Activated naive CD4-positive, alpha-beta T cell treated with anti-CD3 and anti-CD28 coated beads for 36 hours (primary cell): ENCODE data around the gene SPEM2. TPM values are rescaled to one million over a fixed set of nuclear protein-coding genes. Genes with fewer than 3 reads are reported as not detected.
A peak's percentile ranks its signal among the peaks of the same experiment; 100 is the strongest.

ENCODE experiments used
- CTCF ChIA-PET: fragments of 350-600 bp; sonication (Branson Sonifier 250); formaldehyde crosslinking; loops from one replicate; lab custom pipeline; 2021; ENCODE audit warnings: antibody characterized with exemption; lab: Charles Lee
- DNase-seq: peaks from one replicate; pipeline ENCODE4 v3.0.0-alpha.2; 2020
- H3K27ac Mint-ChIP-seq: one replicate; pipeline ENCODE4 v1.8.0; 2021; ENCODE audit warnings: mild to moderate bottlenecking, mixed read lengths
- H3K27me3 Mint-ChIP-seq: one replicate; pipeline ENCODE4 v1.8.0; 2021; ENCODE audit warnings: low read depth, mixed read lengths
- H3K36me3 Mint-ChIP-seq: one replicate; pipeline ENCODE4 v1.8.0; 2021; ENCODE audit warnings: low read depth, mixed read lengths
- H3K4me1 Mint-ChIP-seq: one replicate; pipeline ENCODE4 v1.8.0; 2021; ENCODE audit warnings: low read depth, mixed read lengths
- H3K4me3 Mint-ChIP-seq: one replicate; pipeline ENCODE4 v1.8.0; 2021; ENCODE audit warnings: mild to moderate bottlenecking, moderate library complexity, mixed read lengths
- H3K9me3 Mint-ChIP-seq: one replicate; pipeline ENCODE4 v1.8.0; 2021; ENCODE audit warnings: mixed read lengths
- intact Hi-C: fragments of 100-400 bp; cut with micrococcal nuclease; formaldehyde crosslinking; loops from one replicate; pipeline ENCODE4 v1.15.1; 2023
- total RNA-seq, 2 experiments: library from RNA; stranded (reverse); gene quantifications; one replicate each; pipeline ENCODE4 v1.2.3, GENCODE V29; 2021

The SPEM2 gene
- total RNA-seq, 2 experiments from 2014 or later, result not detected

DNA sequence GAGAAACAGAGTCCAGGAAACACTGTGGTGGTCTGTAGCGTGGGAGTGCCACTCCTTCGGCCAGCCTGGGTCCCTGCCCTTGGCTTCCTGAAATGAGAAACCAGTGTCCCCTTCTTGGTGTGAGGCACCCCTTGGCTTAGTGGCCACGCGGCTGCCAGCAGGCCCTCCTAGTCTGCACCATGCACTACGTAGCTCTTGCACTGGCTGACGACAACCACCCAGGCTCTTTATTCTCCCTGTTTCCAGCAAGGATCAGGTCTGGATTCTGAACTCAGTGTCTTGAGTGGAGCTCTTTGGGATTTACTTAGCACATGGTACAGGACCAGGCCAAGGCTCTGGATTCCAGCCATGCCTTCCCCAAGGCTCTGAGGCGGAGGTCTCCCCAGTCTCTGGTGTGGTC, 2.1 kb downstream of the SPEM2 start:
- no peak for DNase-seq
- Mint-ChIP-seq H3K9me3 (no peaks in the 10 kb centered on the region), H3K4me1 (no peaks in the 10 kb centered on the region), H3K27ac (no peak overlapping the region), H3K27me3 (no peaks in the 10 kb centered on the region), H3K4me3 (no peak overlapping the region), H3K36me3 (no peaks in the 10 kb centered on the region)
- intact Hi-C loops, result no loop called here
- CTCF ChIA-PET, result interaction anchor here (0.7 kb wide), 1 partner anchor 37 kb away, joined by 3 read pairs; no protein-coding TSS in a partner anchor

DNA sequence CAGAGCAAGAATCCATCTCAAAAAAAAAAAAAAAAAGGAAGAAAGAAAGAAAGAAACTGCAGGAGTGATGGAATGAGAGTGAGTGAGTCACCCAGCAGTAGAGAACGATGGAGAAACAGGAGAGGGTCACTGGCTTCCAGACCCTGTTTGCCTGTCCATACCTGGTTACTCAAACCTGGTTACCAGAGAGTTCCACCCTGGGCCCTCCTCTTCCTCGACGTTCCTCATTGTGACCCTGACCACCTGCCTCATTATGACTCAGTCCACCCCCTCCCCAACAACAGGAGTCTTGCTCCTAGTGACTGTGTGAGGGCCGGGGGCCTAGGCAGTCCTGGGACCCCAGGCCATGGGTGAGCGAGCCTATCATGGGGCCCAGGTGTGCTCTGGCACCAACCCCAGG, 3.1 kb downstream of the SPEM2 start, which contains the start of gene SPEM3:
SPEM3 (plus strand) TSS at position 301 of the 400 bp plus-strand sequence; CDS start at position 347, 46 bp downstream.
- no peaks in the 10 kb centered on the region for H3K27me3 Mint-ChIP-seq
- H3K36me3 Mint-ChIP-seq, result no peaks in the 10 kb centered on the region
- H3K27ac Mint-ChIP-seq, result no peak within 1 kb of the TSS
- no peaks in the 10 kb centered on the region for H3K4me1 Mint-ChIP-seq
- no peaks in the 10 kb centered on the region for H3K9me3 Mint-ChIP-seq
- DNase-seq, result no peak
- intact Hi-C loops, result no loop called here
- no peak within 1 kb of the TSS for H3K4me3 Mint-ChIP-seq
- CTCF ChIA-PET, result no interaction called here

- H3K36me3 Mint-ChIP-seq, result no peaks in the 10 kb centered on the region
- no peaks in the 10 kb centered on the region for H3K27me3 Mint-ChIP-seq
- no peaks in the 10 kb centered on the region for H3K9me3 Mint-ChIP-seq
- intact Hi-C loops, result no loop called here
- no peaks in the 10 kb centered on the region for H3K4me1 Mint-ChIP-seq
- no peak overlapping the region for H3K27ac Mint-ChIP-seq
- CTCF ChIA-PET, result no interaction called here
- DNase-seq, result no peak
- no peak overlapping the region for H3K4me3 Mint-ChIP-seq
Measured at GRCh38 chr17:7429722-7430121, 4.3 kb downstream of the SPEM2 start.

DNA sequence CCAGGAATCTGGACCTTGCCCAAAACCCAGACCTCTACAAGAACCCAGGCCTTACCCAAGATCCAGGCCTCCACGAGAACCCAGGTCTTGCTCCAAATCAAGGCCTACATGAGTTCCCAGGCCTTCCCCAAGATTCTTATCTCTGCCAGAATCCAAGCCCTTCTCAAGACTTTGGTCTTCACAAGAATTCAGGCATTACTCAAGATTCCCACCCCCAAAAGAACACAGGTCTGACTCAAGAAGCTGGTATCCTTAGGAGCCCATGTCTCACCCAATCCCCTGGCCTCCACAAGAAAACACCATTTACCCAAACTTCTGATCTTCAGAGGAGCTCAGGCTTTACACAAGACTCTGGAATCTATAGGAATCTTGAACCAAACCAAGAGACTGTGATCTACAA, 5.8 kb downstream of the SPEM2 start:
- Mint-ChIP-seq H3K4me3 (no peak overlapping the region), H3K9me3 (no peaks in the 10 kb centered on the region), H3K27me3 (no peaks in the 10 kb centered on the region), H3K36me3 (no peaks in the 10 kb centered on the region), H3K4me1 (peaks cover 7% of the 10 kb centered on the region), H3K27ac (no peak overlapping the region)
- intact Hi-C loops, result no loop called here
- DNase-seq, result no peak
- CTCF ChIA-PET, result no interaction called here

GRCh38 chr17:7432296-7432695, 6.9 kb downstream of the SPEM2 start:
- DNase-seq, result no peak
- no peaks in the 10 kb centered on the region for H3K27me3 Mint-ChIP-seq
- no peak overlapping the region for H3K4me3 Mint-ChIP-seq
- peaks cover 14% of the 10 kb centered on the region for H3K4me1 Mint-ChIP-seq
- no peaks in the 10 kb centered on the region for H3K36me3 Mint-ChIP-seq
- no peak overlapping the region for H3K27ac Mint-ChIP-seq
- CTCF ChIA-PET, result no interaction called here
- intact Hi-C loops, result no loop called here
- H3K9me3 Mint-ChIP-seq, result no peaks in the 10 kb centered on the region

DNA sequence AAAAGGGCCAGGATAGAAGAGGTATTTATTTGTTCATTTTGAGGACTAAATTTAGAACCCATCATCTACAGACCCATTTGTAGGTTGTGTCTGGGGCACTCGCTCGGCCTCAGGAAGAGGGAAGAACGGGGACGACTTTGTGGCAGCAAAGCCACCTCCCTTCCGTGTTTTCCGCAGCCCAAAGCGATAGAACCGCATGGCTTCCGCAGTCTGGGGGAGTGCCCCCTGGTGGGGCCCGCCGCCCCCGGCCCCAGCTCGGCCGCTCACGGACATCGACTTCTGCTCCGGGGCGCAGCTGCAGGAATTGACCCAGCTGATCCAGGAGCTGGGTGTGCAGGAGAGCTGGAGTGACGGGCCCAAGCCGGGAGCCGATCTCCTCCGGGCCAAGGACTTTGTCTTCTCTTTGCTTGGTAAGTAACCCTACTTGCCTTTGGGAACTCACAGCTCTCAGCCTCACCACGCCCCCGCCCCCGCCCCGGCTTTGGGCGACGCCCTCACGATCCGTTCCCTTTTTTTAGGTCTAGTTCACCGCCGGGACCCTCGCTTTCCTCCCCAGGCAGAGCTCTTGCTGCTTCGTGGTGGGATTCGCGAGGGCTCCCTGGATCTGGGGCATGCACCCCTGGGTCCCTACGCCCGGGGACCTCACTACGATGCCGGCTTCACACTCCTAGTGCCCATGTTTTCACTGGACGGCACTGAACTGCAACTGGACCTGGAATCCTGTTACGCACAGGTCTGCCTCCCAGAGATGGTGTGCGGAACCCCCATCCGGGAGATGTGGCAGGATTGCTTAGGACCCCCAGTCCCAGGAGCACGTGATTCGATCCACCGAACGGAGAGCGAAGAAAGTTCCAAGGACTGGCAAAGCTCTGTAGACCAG, 10.5 kb downstream of the SPEM2 start:
- H3K36me3 Mint-ChIP-seq, result no peaks in the 10 kb centered on the region
- peaks cover 19% of the 10 kb centered on the region for H3K27me3 Mint-ChIP-seq
- H3K4me3 Mint-ChIP-seq, result peak overlapping the region; percentile 92
- CTCF ChIA-PET, result interaction anchor here (0.7 to 5.3 kb wide), 20 partner anchors 9 to 251 kb away, joined by 3 to 34 read pairs (median 6); partner anchors contain the start of genes ACAP1, CHRNB1, POLR2A and SENP3
- DNase-seq, result peak; percentile 66
- H3K4me1 Mint-ChIP-seq, result peaks cover 43% of the 10 kb centered on the region
- H3K9me3 Mint-ChIP-seq, result no peaks in the 10 kb centered on the region
- intact Hi-C loops, result loop anchor here (1.0 to 5.0 kb wide), 13 partner anchors 19 to 406 kb away; partner anchors contain the start of genes EIF5A, ELP5, FXR2 and POLR2A
- peak overlapping the region; percentile 91 for H3K27ac Mint-ChIP-seq

DNA sequence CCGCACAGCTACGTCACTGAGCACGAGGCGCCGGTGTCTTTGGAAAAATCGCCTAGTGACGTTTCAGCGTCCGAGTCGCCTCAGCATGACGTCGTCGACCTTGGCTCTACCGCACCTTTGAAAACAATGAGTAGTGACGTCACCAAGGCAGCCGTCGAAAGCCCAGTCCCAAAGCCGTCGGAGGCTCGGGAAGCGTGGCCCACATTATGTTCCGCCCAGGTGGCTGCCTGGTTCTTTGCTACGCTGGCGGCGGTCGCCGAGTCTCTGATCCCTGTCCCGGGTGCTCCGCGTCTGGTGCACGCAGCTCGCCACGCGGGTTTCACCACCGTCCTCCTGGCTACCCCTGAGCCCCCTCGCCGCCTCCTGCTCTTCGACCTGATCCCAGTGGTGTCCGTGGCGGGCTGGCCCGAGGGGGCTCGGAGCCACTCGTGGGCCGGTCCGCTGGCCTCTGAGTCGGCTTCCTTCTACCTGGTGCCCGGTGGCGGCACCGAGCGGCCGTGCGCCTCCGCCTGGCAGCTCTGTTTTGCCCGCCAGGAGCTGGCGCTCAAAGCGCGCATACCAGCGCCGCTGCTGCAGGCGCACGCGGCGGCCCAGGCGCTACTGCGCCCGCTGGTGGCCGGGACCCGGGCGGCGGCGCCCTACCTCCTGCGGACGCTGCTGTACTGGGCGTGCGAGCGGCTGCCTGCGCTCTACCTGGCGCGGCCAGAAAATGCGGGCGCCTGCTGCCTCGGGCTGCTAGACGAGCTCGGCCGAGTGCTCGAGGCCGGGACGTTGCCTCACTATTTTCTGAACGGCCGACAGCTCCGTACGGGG, 11.3 kb downstream of the SPEM2 start:
- H3K4me3 Mint-ChIP-seq, result peak overlapping the region; percentile 92
- intact Hi-C loops, result loop anchor here (1.0 to 5.0 kb wide), 4 partner anchors 9 to 406 kb away; partner anchors contain the start of genes CHRNB1, FXR2 and SENP3
- no peaks in the 10 kb centered on the region for H3K36me3 Mint-ChIP-seq
- H3K4me1 Mint-ChIP-seq, result peaks cover 43% of the 10 kb centered on the region
- peaks cover 23% of the 10 kb centered on the region for H3K27me3 Mint-ChIP-seq
- CTCF ChIA-PET, result interaction anchor here (0.6 to 5.3 kb wide), 33 partner anchors 8 to 250 kb away, joined by 3 to 34 read pairs (median 4); partner anchors contain the start of genes ACAP1, CHRNB1, POLR2A and SENP3
- no peaks in the 10 kb centered on the region for H3K9me3 Mint-ChIP-seq
- peak; percentile 85 for DNase-seq
- H3K27ac Mint-ChIP-seq, result peak overlapping the region; percentile 91

- peaks cover 43% of the 10 kb centered on the region for H3K4me1 Mint-ChIP-seq
- DNase-seq, result no peak
- no peaks in the 10 kb centered on the region for H3K36me3 Mint-ChIP-seq
- peak overlapping the region; percentile 67 for H3K4me3 Mint-ChIP-seq
- H3K27me3 Mint-ChIP-seq, result peaks cover 27% of the 10 kb centered on the region
- CTCF ChIA-PET, result interaction anchor here (0.6 to 5.3 kb wide), 28 partner anchors 8 to 250 kb away, joined by 3 to 34 read pairs (median 4); partner anchors contain the start of genes ACAP1, CHRNB1, POLR2A and SENP3
- H3K9me3 Mint-ChIP-seq, result no peaks in the 10 kb centered on the region
- no peak overlapping the region for H3K27ac Mint-ChIP-seq
- intact Hi-C loops, result loop anchor here (1.0 to 5.0 kb wide), 4 partner anchors 8 to 405 kb away; partner anchors contain the start of genes CHRNB1, FXR2 and SENP3
Measured at GRCh38 chr17:7437369-7437863, 12.0 kb downstream of the SPEM2 start.

- Mint-ChIP-seq H3K4me1 (peaks cover 43% of the 10 kb centered on the region), H3K4me3 (peak overlapping the region; percentile 67), H3K9me3 (no peaks in the 10 kb centered on the region), H3K36me3 (no peaks in the 10 kb centered on the region), H3K27ac (no peak overlapping the region), H3K27me3 (peaks cover 32% of the 10 kb centered on the region)
- intact Hi-C loops, result loop anchor here (1.0 to 5.0 kb wide), 4 partner anchors 7 to 404 kb away; partner anchors contain the start of genes CHRNB1, FXR2 and SENP3
- peak; percentile 75 for DNase-seq
- CTCF ChIA-PET, result interaction anchor here (0.9 to 5.3 kb wide), 9 partner anchors 13 to 249 kb away, joined by 3 to 34 read pairs (median 6); partner anchors contain the start of genes POLR2A, TP53 and ZBTB4
Measured at GRCh38 chr17:7437950-7438614, 12.7 kb downstream of the SPEM2 start.

GRCh38 chr17:7438656-7439460, 13.4 kb downstream of the SPEM2 start:
- CTCF ChIA-PET, result interaction anchor here (0.9 to 5.3 kb wide), 10 partner anchors 12 to 248 kb away, joined by 3 to 34 read pairs (median 6); partner anchors contain the start of genes POLR2A, TP53 and ZBTB4
- peak overlapping the region; percentile 67 for H3K4me3 Mint-ChIP-seq
- no peak overlapping the region for H3K27ac Mint-ChIP-seq
- no peaks in the 10 kb centered on the region for H3K9me3 Mint-ChIP-seq
- peaks cover 40% of the 10 kb centered on the region for H3K27me3 Mint-ChIP-seq
- intact Hi-C loops, result loop anchor here (5.0 kb wide), 1 partner anchor 403 kb away; no protein-coding TSS in a partner anchor
- DNase-seq, result no peak
- H3K36me3 Mint-ChIP-seq, result no peaks in the 10 kb centered on the region
- H3K4me1 Mint-ChIP-seq, result peaks cover 43% of the 10 kb centered on the region
